Vagina (tissue), 2 donors: ENCODE measurements around the gene ACADS. TPM values are rescaled to one million over a fixed set of nuclear protein-coding genes. Genes with fewer than 3 reads are reported as not detected.

Source experiments
- DNase-seq, 2 donors: peaks; one replicate each; pipeline ENCODE4 v3.0.0-alpha.2; 2017; ENCODE audit errors: extremely low spot score in 2 of 2
- H3K27ac ChIP-seq: fragments of 200-600 bp; sonication (generic); one replicate; pipeline ENCODE4 v1.5.1; 2019
- H3K27me3 ChIP-seq: fragments of 200-600 bp; sonication (generic); one replicate; pipeline ENCODE4 v1.5.1; 2019
- H3K36me3 ChIP-seq, 2 donors: fragments of 200-600 bp; sonication (generic); one replicate each; pipeline ENCODE4 v1.5.1; 2017 to 2019
- H3K4me1 ChIP-seq: fragments of 200-600 bp; sonication (generic); one replicate; pipeline ENCODE4 v1.5.1; 2019
- H3K4me3 ChIP-seq, 2 donors: fragments of 200-600 bp; sonication (generic); 1 replicate in 1 of 2; 2 replicates in 1 of 2; pipeline ENCODE4 v1.5.1; 2016 to 2019
- H3K9me3 ChIP-seq: fragments of 200-600 bp; sonication (generic); one replicate; pipeline ENCODE4 v1.5.1; 2019
- POLR2A ChIP-seq, 2 donors: fragments of 450-650 bp; IDR thresholded peaks; one replicate each; pipeline ENCODE4 v1.6.1; 2017; ENCODE audit warnings: antibody characterized with exemption in 2 of 2, mild to moderate bottlenecking in 2 of 2, moderate library complexity in 2 of 2
- POLR2AphosphoS5 ChIP-seq, 2 donors: sonication (generic); formaldehyde crosslinking; IDR thresholded peaks; one replicate each; pipeline ENCODE4 v1.9.0; 2017; ENCODE audit warnings: antibody characterized with exemption in 2 of 2, mild to moderate bottlenecking in 2 of 2, low read depth in 1 of 2; ENCODE audit not compliant: insufficient read depth in 1 of 2
- intact Hi-C: fragments of 100-400 bp; cut with DNase I; formaldehyde crosslinking; loops from one replicate; pipeline ENCODE4 v1.15.1; 2023
- total RNA-seq: library from RNA; depleted of rRNA; stranded (reverse); fragments of >200 nt; gene quantifications from one replicate; pipeline ENCODE4 v1.2.3, GENCODE V29; 2016
- TF ChIP-seq, protein P1 (sequence below), 3 experiments: fragments of 450-650 bp in 2 of 3; fragments of 200-600 bp in 1 of 3; sonication (generic) in 1 of 3; IDR thresholded peaks; one replicate each; pipeline ENCODE4 v1.5.1; 2017 to 2019; ENCODE audit warnings: antibody characterized with exemption in 3 of 3, mild to moderate bottlenecking in 2 of 3, moderate library complexity in 2 of 3

Gene ACADS
- total RNA-seq, 1 donor from 2014 or later, result 21.4 TPM

DNA sequence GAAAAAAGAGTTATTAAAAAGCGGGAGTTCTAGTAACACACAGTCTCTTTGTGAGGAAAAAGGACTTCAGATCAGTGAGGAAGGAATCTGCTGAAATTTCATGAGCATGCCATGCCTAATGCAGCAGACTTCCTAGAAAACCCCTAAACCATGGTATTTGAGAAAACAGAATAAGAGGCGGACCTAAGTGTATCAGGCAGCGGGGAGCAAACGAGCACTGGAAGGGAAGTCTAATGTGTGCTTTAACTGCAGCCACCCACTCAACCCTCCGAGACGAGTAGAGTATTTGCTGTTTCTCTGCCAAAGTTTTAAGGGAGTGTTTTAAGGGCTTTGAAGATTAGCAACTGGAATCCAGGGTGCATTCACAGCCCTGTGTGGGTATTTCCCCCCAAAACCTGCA lies 36.5 kb downstream of the ACADS start:
- H3K27ac ChIP-seq, result peak overlapping the region; percentile 58
- intact Hi-C loops, result no loop called here
- peaks cover 0 to 50% of the 10 kb centered on the region in 2 donors for H3K36me3 ChIP-seq
- H3K9me3 ChIP-seq, result no peaks in the 10 kb centered on the region
- no peak overlapping the region for H3K4me3 ChIP-seq
- no peak for DNase-seq
- TF ChIP-seq POLR2AphosphoS5 (IDR thresholded peaks at IDR 0.05; ENCODE audit: insufficient read depth in 1 of 2, low read depth in 1 of 2), result no peak
- TF ChIP-seq, protein P1, sequence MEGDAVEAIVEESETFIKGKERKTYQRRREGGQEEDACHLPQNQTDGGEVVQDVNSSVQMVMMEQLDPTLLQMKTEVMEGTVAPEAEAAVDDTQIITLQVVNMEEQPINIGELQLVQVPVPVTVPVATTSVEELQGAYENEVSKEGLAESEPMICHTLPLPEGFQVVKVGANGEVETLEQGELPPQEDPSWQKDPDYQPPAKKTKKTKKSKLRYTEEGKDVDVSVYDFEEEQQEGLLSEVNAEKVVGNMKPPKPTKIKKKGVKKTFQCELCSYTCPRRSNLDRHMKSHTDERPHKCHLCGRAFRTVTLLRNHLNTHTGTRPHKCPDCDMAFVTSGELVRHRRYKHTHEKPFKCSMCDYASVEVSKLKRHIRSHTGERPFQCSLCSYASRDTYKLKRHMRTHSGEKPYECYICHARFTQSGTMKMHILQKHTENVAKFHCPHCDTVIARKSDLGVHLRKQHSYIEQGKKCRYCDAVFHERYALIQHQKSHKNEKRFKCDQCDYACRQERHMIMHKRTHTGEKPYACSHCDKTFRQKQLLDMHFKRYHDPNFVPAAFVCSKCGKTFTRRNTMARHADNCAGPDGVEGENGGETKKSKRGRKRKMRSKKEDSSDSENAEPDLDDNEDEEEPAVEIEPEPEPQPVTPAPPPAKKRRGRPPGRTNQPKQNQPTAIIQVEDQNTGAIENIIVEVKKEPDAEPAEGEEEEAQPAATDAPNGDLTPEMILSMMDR (IDR thresholded peaks at IDR 0.05), result no peak
- no peak for TF ChIP-seq POLR2A (IDR thresholded peaks at IDR 0.05)
- H3K27me3 ChIP-seq, result no peaks in the 10 kb centered on the region
- H3K4me1 ChIP-seq, result no peaks in the 10 kb centered on the region

DNA sequence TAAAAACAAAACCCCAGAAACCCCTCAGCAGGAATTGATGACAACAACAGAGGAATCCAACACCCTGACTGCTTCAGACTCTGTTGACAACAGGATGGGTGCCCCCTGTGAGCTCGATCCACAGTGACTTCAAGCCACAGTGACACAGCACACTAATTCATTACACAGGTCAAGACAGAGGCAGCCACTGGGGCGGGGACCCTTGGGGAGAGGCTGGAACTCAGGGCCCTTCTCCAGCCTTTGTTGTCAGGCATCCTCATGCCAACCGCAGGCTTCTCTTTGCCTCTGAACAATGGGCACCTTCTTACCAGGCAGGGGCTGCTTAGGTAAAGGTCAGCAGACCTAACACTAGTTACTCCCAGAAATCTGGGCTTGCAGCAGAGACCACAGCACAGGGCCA lies 37.6 kb downstream of the ACADS start:
- no peaks in the 10 kb centered on the region for H3K4me1 ChIP-seq
- H3K27ac ChIP-seq, result no peak overlapping the region
- H3K4me3 ChIP-seq, result no peak overlapping the region
- no peaks in the 10 kb centered on the region for H3K27me3 ChIP-seq
- no peaks in the 10 kb centered on the region for H3K9me3 ChIP-seq
- intact Hi-C loops, result no loop called here
- peaks cover 0 to 61% of the 10 kb centered on the region in 2 donors for H3K36me3 ChIP-seq
- TF ChIP-seq, protein P1 (IDR thresholded peaks at IDR 0.05), result no peak
- TF ChIP-seq POLR2A (IDR thresholded peaks at IDR 0.05), result no peak
- TF ChIP-seq POLR2AphosphoS5 (IDR thresholded peaks at IDR 0.05; ENCODE audit: insufficient read depth in 1 of 2, low read depth in 1 of 2), result no peak
- DNase-seq, result no peak

DNA sequence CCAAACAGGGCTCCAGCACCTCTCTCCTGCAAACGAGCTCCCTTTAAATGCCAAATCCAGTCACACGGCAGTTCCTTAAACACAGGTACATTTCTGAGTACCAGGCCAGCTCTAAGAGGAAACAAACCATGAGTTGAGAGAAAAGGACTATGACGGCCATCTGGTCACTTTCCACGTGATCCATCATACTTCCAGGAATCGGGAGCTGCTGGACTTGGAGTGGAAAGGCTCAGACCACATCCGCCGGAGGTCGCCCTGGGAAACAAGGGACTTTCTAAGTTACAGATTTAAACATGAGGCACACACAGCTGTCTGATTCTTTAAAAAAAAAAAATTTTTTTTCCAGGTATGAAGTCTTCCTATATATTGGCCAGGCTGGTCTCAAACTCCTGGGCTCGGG lies 39.2 kb downstream of the ACADS start:
- DNase-seq, result no peak
- Histone ChIP-seq H3K36me3 (peaks cover 0 to 69% of the 10 kb centered on the region in 2 donors), H3K9me3 (no peaks in the 10 kb centered on the region)

DNA sequence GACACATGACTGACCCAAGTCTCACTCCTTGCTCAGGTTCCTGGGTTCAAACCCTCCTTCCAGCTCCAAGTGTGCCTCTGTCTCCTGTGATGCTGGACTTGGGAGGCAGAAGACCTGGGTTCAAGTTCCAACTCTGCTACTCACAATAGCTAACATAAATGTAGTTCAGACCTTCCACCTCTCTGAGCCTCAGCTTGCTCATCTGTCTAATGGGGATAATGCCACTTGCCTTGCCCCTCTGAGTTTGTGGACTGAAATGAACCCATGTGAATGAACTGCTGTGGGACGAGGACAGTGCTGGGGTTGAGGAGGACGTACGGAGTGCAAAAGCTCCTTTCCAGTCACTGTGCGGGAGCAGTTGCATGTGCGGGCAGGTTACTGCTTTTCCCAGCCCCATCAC lies 40.9 kb downstream of the ACADS start:
- no peak for DNase-seq
- Histone ChIP-seq H3K4me3 (no peak overlapping the region), H3K27ac (no peak overlapping the region), H3K27me3 (no peaks in the 10 kb centered on the region), H3K9me3 (no peaks in the 10 kb centered on the region), H3K36me3 (peaks cover 0 to 63% of the 10 kb centered on the region in 2 donors), H3K4me1 (no peaks in the 10 kb centered on the region)
- intact Hi-C loops, result no loop called here
- TF ChIP-seq POLR2A (IDR thresholded peaks at IDR 0.05), result no peak
- TF ChIP-seq, protein P1 (IDR thresholded peaks at IDR 0.05), result no peak
- no peak for TF ChIP-seq POLR2AphosphoS5 (IDR thresholded peaks at IDR 0.05; ENCODE audit: insufficient read depth in 1 of 2, low read depth in 1 of 2)

More for the DNA sequence above, 39.2 kb downstream of the ACADS start:
- TF ChIP-seq, protein P1 (IDR thresholded peaks at IDR 0.05), result no peak
- no peak for TF ChIP-seq POLR2A (IDR thresholded peaks at IDR 0.05)
- no peak for TF ChIP-seq POLR2AphosphoS5 (IDR thresholded peaks at IDR 0.05; ENCODE audit: insufficient read depth in 1 of 2, low read depth in 1 of 2)
- Histone ChIP-seq H3K27ac (no peak overlapping the region), H3K4me3 (no peak overlapping the region), H3K27me3 (no peaks in the 10 kb centered on the region), H3K4me1 (no peaks in the 10 kb centered on the region)
- intact Hi-C loops, result no loop called here

DNA sequence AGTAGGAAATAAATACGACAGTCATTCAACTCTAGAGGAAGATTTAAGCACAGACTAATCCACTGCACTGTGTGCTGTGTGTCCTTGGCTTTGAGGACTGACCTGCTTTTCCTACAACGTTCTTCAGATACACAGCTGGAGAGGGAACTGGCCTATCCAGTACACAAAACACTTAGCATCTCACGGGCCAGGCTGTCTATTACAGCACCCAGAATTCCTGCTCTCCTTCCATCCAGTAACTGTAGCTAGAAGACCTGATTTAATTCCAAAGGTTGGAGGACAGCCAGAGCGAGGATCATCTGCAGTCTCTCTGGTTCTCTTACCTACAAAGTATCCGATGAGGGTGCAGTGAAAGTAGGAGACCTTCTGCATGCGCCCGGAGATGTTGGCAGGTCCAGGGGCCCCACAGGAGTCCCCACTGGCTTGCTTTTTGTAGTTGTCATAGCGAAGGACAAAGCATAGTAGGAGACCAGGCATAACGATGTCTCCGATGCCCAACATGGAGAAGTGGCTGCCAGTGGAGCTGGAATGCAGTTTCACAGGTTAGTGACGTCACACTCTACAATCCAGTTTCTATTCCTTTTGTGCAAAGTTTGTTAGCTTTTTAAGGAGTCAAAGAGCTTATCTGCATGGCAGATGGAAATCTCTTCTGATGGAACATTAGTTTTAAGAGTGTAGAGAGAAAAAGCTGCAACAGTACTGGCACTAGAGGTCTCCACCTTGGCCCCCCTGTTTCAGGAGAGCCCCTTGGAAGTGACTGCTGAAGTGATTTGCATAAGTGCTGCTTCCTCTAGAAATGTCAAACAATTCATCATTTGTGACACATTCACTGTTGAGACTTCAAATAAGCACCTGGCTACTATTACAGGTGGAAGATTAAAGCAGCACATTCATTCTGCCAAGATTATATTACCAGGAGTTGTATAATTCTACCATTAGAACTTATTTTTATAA lies 41.7 kb downstream of the ACADS start:
- Histone ChIP-seq H3K27me3 (no peaks in the 10 kb centered on the region), H3K27ac (no peak overlapping the region), H3K4me3 (no peak overlapping the region), H3K36me3 (peaks cover 0 to 66% of the 10 kb centered on the region in 2 donors), H3K9me3 (no peaks in the 10 kb centered on the region), H3K4me1 (no peaks in the 10 kb centered on the region)
- TF ChIP-seq, protein P1 (IDR thresholded peaks at IDR 0.05), result no peak
- TF ChIP-seq POLR2A (IDR thresholded peaks at IDR 0.05), result no peak
- no peak for TF ChIP-seq POLR2AphosphoS5 (IDR thresholded peaks at IDR 0.05; ENCODE audit: insufficient read depth in 1 of 2, low read depth in 1 of 2)
- no peak for DNase-seq
- intact Hi-C loops, result no loop called here
